ENCODE measurements around the gene ARL4C.

The ARL4C gene

DNA sequence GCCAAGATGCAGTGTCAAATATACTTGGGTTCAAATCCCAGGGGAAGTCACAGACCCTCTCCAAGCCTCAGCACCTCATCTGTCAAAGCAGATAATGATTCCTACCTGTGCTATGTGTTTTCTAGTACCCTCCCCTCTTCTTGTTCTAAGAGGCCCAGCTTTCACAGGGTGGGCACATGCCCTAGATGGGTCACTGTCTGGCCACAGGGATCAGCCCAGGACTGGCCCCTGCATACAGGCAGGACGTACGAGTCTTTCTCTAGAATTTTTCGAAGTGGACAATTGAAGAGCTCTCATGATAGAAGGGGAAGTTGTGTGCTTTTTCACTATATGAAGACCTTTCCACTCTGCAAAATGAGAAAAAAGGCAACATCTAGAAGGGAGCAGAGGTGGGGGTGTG lies 22.2 kb downstream of the ARL4C start:
- TF ChIP-seq GFI1B (tag by site-specific recombination; IDR thresholded peaks at IDR 0.05) (no peak), ZNF341 (tag by site-specific recombination; IDR thresholded peaks at IDR 0.05; ENCODE audit: low read depth) (no peak), TCF7L2 (IDR thresholded peaks at IDR 0.05; ENCODE audit: borderline replicate concordance, low read depth, low read length) (no peak), ZNF350 (tag by site-specific recombination; IDR thresholded peaks at IDR 0.05) (no peak), ZSCAN23 (tag by site-specific recombination; IDR thresholded peaks at IDR 0.05) (no peak), ZNF335 (tag by site-specific recombination; conservative IDR thresholded peaks at IDR 0.05) (no peak)
- TF ChIP-seq, protein P1, sequence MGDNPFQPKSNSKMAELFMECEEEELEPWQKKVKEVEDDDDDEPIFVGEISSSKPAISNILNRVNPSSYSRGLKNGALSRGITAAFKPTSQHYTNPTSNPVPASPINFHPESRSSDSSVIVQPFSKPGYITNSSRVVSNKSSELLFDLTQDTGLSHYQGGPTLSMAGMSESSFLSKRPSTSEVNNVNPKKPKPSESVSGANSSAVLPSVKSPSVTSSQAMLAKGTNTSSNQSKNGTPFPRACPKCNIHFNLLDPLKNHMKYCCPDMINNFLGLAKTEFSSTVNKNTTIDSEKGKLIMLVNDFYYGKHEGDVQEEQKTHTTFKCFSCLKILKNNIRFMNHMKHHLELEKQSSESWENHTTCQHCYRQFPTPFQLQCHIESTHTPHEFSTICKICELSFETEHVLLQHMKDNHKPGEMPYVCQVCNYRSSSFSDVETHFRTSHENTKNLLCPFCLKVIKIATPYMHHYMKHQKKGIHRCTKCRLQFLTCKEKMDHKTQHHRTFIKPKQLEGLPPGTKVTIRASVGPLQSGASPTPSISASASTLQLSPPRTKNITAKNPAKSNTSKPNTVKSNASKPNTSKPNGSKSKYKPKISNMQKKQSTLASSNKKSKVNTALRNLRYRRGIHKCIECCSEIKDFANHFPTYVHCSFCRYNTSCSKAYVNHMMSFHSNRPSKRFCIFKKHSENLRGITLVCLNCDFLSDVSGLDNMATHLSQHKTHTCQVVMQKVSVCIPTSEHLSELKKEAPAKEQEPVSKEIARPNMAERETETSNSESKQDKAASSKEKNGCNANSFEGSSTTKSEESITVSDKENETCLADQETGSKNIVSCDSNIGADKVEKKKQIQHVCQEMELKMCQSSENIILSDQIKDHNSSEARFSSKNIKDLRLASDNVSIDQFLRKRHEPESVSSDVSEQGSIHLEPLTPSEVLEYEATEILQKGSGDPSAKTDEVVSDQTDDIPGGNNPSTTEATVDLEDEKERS (tag by site-specific recombination; IDR thresholded peaks at IDR 0.05) = no peak
- TF ChIP-seq, protein P2, sequence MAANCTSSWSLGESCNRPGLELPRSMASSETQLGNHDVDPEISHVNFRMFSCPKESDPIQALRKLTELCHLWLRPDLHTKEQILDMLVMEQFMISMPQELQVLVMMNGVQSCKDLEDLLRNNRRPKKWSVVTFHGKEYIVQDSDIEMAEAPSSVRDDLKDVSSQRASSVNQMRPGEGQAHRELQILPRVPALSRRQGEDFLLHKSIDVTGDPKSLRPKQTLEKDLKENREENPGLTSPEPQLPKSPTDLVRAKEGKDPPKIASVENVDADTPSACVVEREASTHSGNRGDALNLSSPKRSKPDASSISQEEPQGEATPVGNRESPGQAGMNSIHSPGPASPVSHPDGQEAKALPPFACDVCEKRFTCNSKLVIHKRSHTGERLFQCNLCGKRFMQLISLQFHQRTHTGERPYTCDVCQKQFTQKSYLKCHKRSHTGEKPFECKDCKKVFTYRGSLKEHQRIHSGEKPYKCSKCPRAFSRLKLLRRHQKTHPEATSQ (tag by site-specific recombination; IDR thresholded peaks at IDR 0.05) = no peak
- TF ChIP-seq, protein P3, sequence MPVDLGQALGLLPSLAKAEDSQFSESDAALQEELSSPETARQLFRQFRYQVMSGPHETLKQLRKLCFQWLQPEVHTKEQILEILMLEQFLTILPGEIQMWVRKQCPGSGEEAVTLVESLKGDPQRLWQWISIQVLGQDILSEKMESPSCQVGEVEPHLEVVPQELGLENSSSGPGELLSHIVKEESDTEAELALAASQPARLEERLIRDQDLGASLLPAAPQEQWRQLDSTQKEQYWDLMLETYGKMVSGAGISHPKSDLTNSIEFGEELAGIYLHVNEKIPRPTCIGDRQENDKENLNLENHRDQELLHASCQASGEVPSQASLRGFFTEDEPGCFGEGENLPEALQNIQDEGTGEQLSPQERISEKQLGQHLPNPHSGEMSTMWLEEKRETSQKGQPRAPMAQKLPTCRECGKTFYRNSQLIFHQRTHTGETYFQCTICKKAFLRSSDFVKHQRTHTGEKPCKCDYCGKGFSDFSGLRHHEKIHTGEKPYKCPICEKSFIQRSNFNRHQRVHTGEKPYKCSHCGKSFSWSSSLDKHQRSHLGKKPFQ (tag by site-specific recombination; IDR thresholded peaks at IDR 0.05) = no peak
- Histone ChIP-seq H3K4me1 (ENCODE audit: control insufficient read depth, insufficient read depth, low read length) (no peaks in the 10 kb centered on the region), H3K9me3 (ENCODE audit: control insufficient read depth, insufficient read depth, low read depth, low read length) (no peaks in the 10 kb centered on the region), H3K36me3 (ENCODE audit: control insufficient read depth in 2 of 2, insufficient read depth in 1 of 2, low read length in 2 of 2) (no peaks in the 10 kb centered on the region), H3K4me3 (ENCODE audit: low read depth, low read length) (no peak overlapping the region), H3K27ac (ENCODE audit: extremely low read depth, low read depth, low read length) (no peak overlapping the region)
- ChIA-PET POLR2A (no interaction called here), CTCF (no interaction called here)

DNA sequence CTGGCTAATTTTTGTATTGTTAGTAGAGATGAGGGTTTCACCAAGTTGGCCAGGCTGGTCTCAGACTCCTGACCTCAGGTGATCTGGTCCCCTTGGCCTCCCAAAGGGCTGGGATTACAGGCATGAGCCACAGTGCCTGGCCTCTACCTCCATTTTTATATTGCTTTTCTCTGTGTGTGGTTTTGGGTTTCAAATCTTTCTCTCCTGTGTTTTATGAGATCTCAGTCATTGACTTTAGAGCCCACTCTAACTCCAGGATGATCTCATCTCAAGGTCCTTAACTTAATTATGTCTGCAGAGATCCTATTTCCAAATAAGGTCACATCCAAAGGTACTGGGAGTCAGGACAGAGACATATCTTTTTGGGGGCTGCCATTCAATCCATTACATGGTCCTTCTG lies 24.7 kb downstream of the ARL4C start:
- H3K27ac ChIP-seq (ENCODE audit: extremely low read depth, low read depth, low read length) = no peak overlapping the region
- H3K36me3 ChIP-seq (ENCODE audit: control insufficient read depth in 2 of 2, insufficient read depth in 1 of 2, low read length in 2 of 2) = no peaks in the 10 kb centered on the region
- no peaks in the 10 kb centered on the region for H3K4me1 ChIP-seq (ENCODE audit: control insufficient read depth, insufficient read depth, low read length)
- no peak overlapping the region for H3K4me3 ChIP-seq (ENCODE audit: low read depth, low read length)
- no peaks in the 10 kb centered on the region for H3K9me3 ChIP-seq (ENCODE audit: control insufficient read depth, insufficient read depth, low read depth, low read length)
- POLR2A ChIA-PET = no interaction called here
- CTCF ChIA-PET = no interaction called here
- TF ChIP-seq ZNF24 (tag by site-specific recombination; IDR thresholded peaks at IDR 0.05) (no peak), ZNF138 (tag by site-specific recombination; IDR thresholded peaks at IDR 0.05; ENCODE audit: borderline replicate concordance) (no peak), ZNF155 (tag by site-specific recombination; IDR thresholded peaks at IDR 0.05) (no peak), ZNF169 (tag by site-specific recombination; IDR thresholded peaks at IDR 0.05) (no peak), SETDB1 (IDR thresholded peaks at IDR 0.05; ENCODE audit: insufficient read length, low read length) (peak; percentile 43), ZNF114 (tag by site-specific recombination; IDR thresholded peaks at IDR 0.05) (no peak), ZNF473 (tag by site-specific recombination; IDR thresholded peaks at IDR 0.05) (no peak), ZNF530 (tag by site-specific recombination; IDR thresholded peaks at IDR 0.05; ENCODE audit: low read depth) (no peak), GLI2 (tag by site-specific recombination; IDR thresholded peaks at IDR 0.05; ENCODE audit: borderline replicate concordance, low read depth) (no peak), ZNF423 (tag by site-specific recombination; IDR thresholded peaks at IDR 0.05) (no peak), ZNF354C (tag by site-specific recombination; IDR thresholded peaks at IDR 0.05; ENCODE audit: borderline replicate concordance, low read depth) (no peak), ZNF324 (tag by site-specific recombination; IDR thresholded peaks at IDR 0.05) (no peak), ZNF555 (tag by site-specific recombination; conservative IDR thresholded peaks at IDR 0.05) (no peak)
- TF ChIP-seq, protein P4, sequence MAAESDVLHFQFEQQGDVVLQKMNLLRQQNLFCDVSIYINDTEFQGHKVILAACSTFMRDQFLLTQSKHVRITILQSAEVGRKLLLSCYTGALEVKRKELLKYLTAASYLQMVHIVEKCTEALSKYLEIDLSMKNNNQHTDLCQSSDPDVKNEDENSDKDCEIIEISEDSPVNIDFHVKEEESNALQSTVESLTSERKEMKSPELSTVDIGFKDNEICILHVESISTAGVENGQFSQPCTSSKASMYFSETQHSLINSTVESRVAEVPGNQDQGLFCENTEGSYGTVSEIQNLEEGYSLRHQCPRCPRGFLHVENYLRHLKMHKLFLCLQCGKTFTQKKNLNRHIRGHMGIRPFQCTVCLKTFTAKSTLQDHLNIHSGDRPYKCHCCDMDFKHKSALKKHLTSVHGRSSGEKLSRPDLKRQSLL (tag by site-specific recombination; IDR thresholded peaks at IDR 0.05) = no peak
- TF ChIP-seq, protein P5, sequence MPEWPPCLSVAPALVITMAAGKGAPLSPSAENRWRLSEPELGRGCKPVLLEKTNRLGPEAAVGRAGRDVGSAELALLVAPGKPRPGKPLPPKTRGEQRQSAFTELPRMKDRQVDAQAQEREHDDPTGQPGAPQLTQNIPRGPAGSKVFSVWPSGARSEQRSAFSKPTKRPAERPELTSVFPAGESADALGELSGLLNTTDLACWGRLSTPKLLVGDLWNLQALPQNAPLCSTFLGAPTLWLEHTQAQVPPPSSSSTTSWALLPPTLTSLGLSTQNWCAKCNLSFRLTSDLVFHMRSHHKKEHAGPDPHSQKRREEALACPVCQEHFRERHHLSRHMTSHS (tag by site-specific recombination; IDR thresholded peaks at IDR 0.05) = no peak
- TF ChIP-seq, protein P6, sequence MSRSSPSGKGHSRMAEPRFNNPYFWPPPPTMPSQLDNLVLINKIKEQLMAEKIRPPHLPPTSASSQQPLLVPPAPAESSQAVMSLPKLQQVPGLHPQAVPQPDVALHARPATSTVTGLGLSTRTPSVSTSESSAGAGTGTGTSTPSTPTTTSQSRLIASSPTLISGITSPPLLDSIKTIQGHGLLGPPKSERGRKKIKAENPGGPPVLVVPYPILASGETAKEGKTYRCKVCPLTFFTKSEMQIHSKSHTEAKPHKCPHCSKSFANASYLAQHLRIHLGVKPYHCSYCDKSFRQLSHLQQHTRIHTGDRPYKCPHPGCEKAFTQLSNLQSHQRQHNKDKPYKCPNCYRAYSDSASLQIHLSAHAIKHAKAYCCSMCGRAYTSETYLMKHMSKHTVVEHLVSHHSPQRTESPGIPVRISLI (tag by site-specific recombination; IDR thresholded peaks at IDR 0.05) = no peak
- TF ChIP-seq, protein P7, sequence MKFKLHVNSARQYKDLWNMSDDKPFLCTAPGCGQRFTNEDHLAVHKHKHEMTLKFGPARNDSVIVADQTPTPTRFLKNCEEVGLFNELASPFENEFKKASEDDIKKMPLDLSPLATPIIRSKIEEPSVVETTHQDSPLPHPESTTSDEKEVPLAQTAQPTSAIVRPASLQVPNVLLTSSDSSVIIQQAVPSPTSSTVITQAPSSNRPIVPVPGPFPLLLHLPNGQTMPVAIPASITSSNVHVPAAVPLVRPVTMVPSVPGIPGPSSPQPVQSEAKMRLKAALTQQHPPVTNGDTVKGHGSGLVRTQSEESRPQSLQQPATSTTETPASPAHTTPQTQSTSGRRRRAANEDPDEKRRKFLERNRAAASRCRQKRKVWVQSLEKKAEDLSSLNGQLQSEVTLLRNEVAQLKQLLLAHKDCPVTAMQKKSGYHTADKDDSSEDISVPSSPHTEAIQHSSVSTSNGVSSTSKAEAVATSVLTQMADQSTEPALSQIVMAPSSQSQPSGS (tag by site-specific recombination; IDR thresholded peaks at IDR 0.05; ENCODE audit: low read depth) = no peak
